ENCODE data around the gene FILIP1L.

GRCh38 chr3:99794485-99794884 lies 319.8 kb downstream of the FILIP1L start:
- TF ChIP-seq CTCF (IDR thresholded peaks at IDR 0.05; ENCODE audit: insufficient read depth, low read length, poor library complexity, severe bottlenecking): no peak
- TF ChIP-seq EZH2phosphoT487 (conservative IDR thresholded peaks at IDR 0.05; ENCODE audit: low read length): no peak
